ENCODE results near the gene TMEM259.

DNA sequence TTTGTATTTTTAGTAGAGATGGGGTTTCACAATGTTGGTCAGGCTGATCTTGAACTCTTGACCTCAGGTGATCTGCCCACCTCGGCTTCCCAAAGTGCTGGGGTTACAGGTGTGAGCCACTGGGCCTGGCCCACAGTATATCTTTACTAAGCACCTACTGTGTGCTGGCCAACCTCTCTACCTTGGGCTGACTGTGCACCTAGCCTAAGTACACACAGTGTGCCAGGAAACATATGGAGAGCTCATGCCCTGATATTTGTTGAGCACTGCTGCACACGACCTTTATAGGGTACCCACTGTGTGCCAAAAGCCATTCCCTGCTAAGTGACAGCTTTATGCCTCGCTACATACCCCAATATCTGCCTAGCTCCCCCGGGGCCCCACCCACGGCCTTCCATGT, 39.8 kb upstream of the TMEM259 start:
- TF ChIP-seq NR1H2 (CRISPR knock-in tag; IDR thresholded peaks at IDR 0.05; ENCODE audit: borderline replicate concordance, low read depth) (no peak), SIN3B (IDR thresholded peaks at IDR 0.05; ENCODE audit: low read length) (no peak), ZNF569 (CRISPR knock-in tag; IDR thresholded peaks at IDR 0.05; ENCODE audit: borderline replicate concordance) (no peak), HNRNPH1 (optimal IDR thresholded peaks at IDR 0.05; ENCODE audit: low read depth, low read length) (no peak), RFX3 (CRISPR knock-in tag; IDR thresholded peaks at IDR 0.05) (no peak), ZNF24 (IDR thresholded peaks at IDR 0.05) (no peak), FOXA1 (IDR thresholded peaks at IDR 0.05) (no peak), FOXA1 (CRISPR knock-in tag; IDR thresholded peaks at IDR 0.05) (no peak)
- TF ChIP-seq, protein P1, sequence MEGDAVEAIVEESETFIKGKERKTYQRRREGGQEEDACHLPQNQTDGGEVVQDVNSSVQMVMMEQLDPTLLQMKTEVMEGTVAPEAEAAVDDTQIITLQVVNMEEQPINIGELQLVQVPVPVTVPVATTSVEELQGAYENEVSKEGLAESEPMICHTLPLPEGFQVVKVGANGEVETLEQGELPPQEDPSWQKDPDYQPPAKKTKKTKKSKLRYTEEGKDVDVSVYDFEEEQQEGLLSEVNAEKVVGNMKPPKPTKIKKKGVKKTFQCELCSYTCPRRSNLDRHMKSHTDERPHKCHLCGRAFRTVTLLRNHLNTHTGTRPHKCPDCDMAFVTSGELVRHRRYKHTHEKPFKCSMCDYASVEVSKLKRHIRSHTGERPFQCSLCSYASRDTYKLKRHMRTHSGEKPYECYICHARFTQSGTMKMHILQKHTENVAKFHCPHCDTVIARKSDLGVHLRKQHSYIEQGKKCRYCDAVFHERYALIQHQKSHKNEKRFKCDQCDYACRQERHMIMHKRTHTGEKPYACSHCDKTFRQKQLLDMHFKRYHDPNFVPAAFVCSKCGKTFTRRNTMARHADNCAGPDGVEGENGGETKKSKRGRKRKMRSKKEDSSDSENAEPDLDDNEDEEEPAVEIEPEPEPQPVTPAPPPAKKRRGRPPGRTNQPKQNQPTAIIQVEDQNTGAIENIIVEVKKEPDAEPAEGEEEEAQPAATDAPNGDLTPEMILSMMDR (CRISPR knock-in tag; IDR thresholded peaks at IDR 0.05): no peak

Measured in HepG2 (cell line).